Activated CD4-positive, alpha-beta T cell treated with anti-CD3 and anti-CD28 coated beads, Interleukin-2, amount 10 ng/mL, durations not matched to agents 7 days and 5 days (primary cell): Measurements from ENCODE around the gene MPZL2. TPM values are rescaled to one million over a fixed set of nuclear protein-coding genes. Genes with fewer than 3 reads are reported as not detected.

Experiments used
- CTCF ChIA-PET: fragments of 350-600 bp; sonication (Branson Sonifier 250); formaldehyde crosslinking; loops from one replicate; lab custom pipeline; 2021; ENCODE audit warnings: antibody characterized with exemption; lab: Charles Lee
- POLR2A ChIA-PET: fragments of 350-600 bp; sonication (Branson Sonifier 250); formaldehyde crosslinking; loops from one replicate; lab custom pipeline; 2021; ENCODE audit warnings: antibody characterized with exemption; lab: Charles Lee
- DNase-seq: peaks from one replicate; pipeline ENCODE4 v3.0.0-alpha.2; 2020
- H3K27ac Mint-ChIP-seq: one replicate; pipeline ENCODE4 v1.8.0; 2021; ENCODE audit warnings: mild to moderate bottlenecking, moderate library complexity, mixed read lengths
- H3K27me3 Mint-ChIP-seq: one replicate; pipeline ENCODE4 v1.8.0; 2021; ENCODE audit warnings: mixed read lengths
- H3K36me3 Mint-ChIP-seq: one replicate; pipeline ENCODE4 v1.8.0; 2021; ENCODE audit warnings: low read depth, mixed read lengths
- H3K4me1 Mint-ChIP-seq: one replicate; pipeline ENCODE4 v1.8.0; 2021; ENCODE audit warnings: mixed read lengths
- H3K4me3 Mint-ChIP-seq: one replicate; pipeline ENCODE4 v1.8.0; 2021; ENCODE audit warnings: mild to moderate bottlenecking, moderate library complexity, mixed read lengths
- H3K9me3 Mint-ChIP-seq: one replicate; pipeline ENCODE4 v1.8.0; 2021; ENCODE audit warnings: mixed read lengths
- total RNA-seq, 2 experiments: library from RNA; stranded (reverse); gene quantifications; one replicate each; pipeline ENCODE4 v1.2.3, GENCODE V29; 2021

The MPZL2 gene
- total RNA-seq, 2 experiments from 2014 or later: 5.5 to 6.0 TPM

DNA sequence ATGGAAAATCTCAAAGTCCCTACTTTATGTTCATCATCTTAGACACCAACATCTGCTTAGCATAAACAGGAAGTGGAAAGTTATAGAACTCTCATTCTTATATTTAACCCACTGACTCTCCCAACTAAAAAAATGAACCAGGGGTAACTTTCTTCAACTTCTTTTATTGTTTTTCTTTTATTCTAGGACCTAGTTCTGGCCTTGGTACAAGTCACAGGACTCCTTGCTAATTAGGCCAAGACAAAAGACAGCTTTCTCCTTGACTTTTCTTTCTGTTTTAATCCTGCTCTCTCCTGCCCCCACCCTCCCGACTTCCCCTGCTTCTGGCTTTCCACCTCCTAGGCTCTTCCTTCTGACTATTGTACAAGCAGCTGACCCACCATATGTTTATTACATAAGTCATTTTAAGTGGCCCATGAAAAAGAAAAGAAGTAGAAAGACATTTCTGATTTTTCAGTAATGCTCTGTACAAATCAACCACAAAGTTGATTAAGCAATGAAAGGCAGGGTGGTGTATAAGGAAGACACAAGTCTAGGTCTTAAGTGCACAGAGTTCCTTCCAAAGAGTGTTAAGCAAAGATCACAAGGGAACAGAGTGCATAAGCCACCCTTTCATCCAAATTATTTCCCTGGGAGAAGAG is 57.6 kb downstream of the MPZL2 start:
- no peak for DNase-seq
- peaks cover 58% of the 10 kb centered on the region for H3K4me1 Mint-ChIP-seq
- H3K27ac Mint-ChIP-seq: peak overlapping the region; percentile 90
- no peak overlapping the region for H3K4me3 Mint-ChIP-seq
- POLR2A ChIA-PET: no interaction called here
- peaks cover 7% of the 10 kb centered on the region for H3K9me3 Mint-ChIP-seq
- H3K36me3 Mint-ChIP-seq: peaks cover 45% of the 10 kb centered on the region
- H3K27me3 Mint-ChIP-seq: no peaks in the 10 kb centered on the region
- CTCF ChIA-PET: interaction anchor here (1.3 to 1.4 kb wide), 2 partner anchors 10 to 12 kb away, joined by 3 to 4 read pairs; no protein-coding TSS in a partner anchor

DNA sequence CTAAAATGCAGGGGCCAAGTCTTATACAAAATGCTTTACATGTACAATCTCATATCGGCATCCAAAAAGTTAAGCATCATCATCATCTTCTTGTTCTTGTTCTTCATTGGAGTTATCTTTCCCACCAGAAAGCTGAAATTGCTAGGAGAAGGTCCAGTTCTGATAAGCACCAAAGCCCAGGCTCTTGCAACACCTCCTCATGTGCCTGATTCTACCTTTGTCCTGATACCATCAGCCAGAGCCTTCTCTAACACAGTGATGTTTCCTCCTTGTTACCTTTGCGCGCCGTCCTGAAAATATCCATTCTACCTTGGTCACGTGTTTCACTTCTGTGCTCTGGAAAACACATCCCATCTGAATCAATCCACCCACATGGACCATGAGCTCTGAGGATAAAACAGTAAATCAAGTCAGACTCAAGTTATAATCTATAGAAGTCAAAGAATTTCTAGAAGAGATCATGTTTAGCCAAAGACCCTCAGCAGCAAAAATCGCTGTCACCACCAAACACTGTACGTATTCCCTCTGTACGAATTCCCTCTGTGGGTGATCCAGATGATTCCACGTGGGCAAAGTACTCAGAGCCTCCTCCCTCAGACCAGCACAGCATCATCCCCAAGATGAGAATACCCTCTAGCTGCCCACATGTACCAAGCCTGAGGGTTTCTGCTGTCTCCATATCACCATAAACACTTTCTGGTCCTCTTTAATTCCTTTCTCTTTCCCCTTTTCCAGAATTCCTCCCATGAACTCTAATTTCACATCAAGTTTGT is 58.3 kb downstream of the MPZL2 start:
- peaks cover 7% of the 10 kb centered on the region for H3K9me3 Mint-ChIP-seq
- CTCF ChIA-PET: interaction anchor here (1.3 to 1.4 kb wide), 2 partner anchors 11 to 13 kb away, joined by 3 to 4 read pairs; no protein-coding TSS in a partner anchor
- peaks cover 52% of the 10 kb centered on the region for H3K4me1 Mint-ChIP-seq
- DNase-seq: no peak
- POLR2A ChIA-PET: no interaction called here
- peaks cover 38% of the 10 kb centered on the region for H3K36me3 Mint-ChIP-seq
- H3K27ac Mint-ChIP-seq: peak overlapping the region; percentile 90
- no peaks in the 10 kb centered on the region for H3K27me3 Mint-ChIP-seq
- no peak overlapping the region for H3K4me3 Mint-ChIP-seq

Other genes starting within 250 kb of the MPZL2 start
- not detected for gene TMPRSS4, start 187.2 kb downstream of the MPZL2 start, total RNA-seq
- under 1 TPM; 0.27 TPM for gene SMIM35, start 177.3 kb downstream of the MPZL2 start, total RNA-seq
- under 1 TPM in 1 of 2 experiments, not detected in 1; 0.10 TPM for gene SCN4B, start 111.5 kb downstream of the MPZL2 start, total RNA-seq
- gene SCN2B, start 87.7 kb downstream of the MPZL2 start, total RNA-seq: not detected
- gene JAML, start 39.3 kb downstream of the MPZL2 start, total RNA-seq: 100 to 1,000 TPM; 117 to 122 TPM
- gene MPZL3, start 11.9 kb downstream of the MPZL2 start, total RNA-seq: 10 to 100 TPM; 21.2 to 22.0 TPM
- gene CD3E, start 40.4 kb upstream of the MPZL2 start, total RNA-seq: 100 to 1,000 TPM; 680 to 841 TPM
- 100 to 1,000 TPM; 489 to 557 TPM for gene CD3D, start 78.4 kb upstream of the MPZL2 start, total RNA-seq
- 100 to 1,000 TPM; 264 to 268 TPM for gene CD3G, start 80.0 kb upstream of the MPZL2 start, total RNA-seq
- gene UBE4A, start 95.3 kb upstream of the MPZL2 start, total RNA-seq: 10 to 100 TPM; 42.6 to 49.1 TPM
- 100 to 1,000 TPM; 195 to 272 TPM for gene ATP5MG, start 137.3 kb upstream of the MPZL2 start, total RNA-seq
- 100 to 1,000 TPM in 1 of 2 experiments, 10 to 100 TPM in 1; 93.4 to 102 TPM for gene KMT2A, start 172.2 kb upstream of the MPZL2 start, total RNA-seq